ENCODE results near the gene CYSLTR2.

Gene CYSLTR2

GRCh38 chr13:48733739-48734335 lies 80.1 kb downstream of the CYSLTR2 start:
- TF ChIP-seq CTCF (IDR thresholded peaks at IDR 0.05), result no peak

DNA sequence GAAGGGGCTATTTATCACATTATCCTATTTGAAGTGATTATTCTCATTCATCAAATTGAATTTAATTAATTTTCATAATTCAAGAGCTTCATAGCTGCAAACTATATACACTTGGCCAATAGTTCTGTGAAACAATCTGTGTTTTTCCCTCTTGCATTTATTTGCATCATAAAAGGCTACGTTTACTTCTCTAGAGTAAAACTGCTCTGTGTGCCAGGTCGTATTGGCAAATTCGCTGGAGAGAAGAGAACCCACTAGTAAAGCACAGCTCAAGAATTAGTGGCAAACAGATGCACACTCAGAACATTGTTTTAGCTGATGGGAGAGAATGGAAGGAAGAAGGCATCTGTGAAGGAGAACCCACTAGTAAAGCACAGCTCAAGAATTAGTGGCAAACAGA lies 81.8 kb downstream of the CYSLTR2 start:
- no peak for TF ChIP-seq CTCF (IDR thresholded peaks at IDR 0.05)

- TF ChIP-seq CTCF (IDR thresholded peaks at IDR 0.05), result no peak
Measured at GRCh38 chr13:48737689-48738088, 84.0 kb downstream of the CYSLTR2 start.

DNA sequence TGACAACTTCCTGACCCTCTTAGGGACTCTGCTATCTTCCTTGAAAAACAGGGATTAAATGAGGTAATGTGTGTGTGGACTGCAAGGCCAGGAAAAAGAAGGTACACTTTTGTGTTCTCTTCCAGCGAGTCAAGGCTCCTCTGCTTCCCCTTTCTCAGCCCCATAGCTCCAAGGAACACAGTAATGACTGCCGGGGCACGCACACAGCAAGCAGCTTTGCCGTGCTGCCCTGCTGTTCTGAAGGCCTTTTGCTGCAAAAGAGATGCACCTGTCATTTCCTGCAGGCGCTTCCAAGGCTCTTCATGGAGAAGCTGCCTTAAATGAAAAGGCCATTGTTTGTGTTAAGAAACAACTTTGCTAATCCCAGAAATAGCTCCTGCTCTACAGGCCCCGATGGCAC lies 84.6 kb downstream of the CYSLTR2 start:
- TF ChIP-seq CTCF (IDR thresholded peaks at IDR 0.05), result no peak

DNA sequence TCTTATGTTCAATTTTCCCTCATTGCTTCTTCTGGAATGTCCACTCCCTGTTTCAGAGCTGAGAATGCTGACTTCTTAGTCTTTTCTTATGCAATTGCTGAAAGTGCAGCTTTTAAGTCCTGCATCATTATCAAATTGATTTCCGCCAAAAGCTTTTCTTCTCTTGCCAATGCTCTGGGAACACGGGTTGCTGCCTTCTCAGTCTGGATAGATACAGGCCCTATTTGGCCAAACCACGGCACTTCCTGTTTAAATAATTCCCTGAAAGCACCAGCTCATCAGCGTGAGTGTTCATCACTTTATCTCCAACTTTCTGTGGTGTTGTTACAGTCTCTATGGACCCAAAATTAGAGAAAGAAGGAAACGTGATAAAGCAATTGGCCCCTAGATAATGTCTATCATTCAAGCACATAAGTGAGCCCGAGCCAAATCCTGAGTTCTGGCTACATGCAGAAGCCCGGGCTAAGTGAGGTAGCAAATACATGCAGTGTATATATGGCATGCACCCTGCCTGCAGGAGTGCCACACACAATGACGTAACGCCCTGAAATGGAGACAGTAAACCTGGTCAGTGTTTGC lies 85.7 kb downstream of the CYSLTR2 start:
- no peak for TF ChIP-seq CTCF (IDR thresholded peaks at IDR 0.05)

DNA sequence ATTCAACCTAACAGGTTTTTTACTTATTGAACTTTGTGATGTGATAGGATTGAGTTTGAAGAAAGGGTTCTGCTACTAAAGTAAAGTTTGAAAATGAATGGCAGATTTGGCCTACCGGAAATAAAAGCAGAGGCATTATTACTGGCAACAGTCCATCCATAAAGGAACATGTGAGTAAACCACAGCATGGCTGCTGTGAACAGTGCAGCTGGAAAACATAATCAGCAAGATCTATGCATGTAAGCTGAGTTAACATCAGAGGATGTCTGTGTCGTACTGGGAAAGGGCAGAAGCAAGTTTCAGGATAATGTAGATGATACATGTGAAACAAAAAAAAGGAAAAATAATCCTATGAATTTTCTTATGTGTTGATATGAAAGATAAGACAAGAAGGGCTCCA lies 87.6 kb downstream of the CYSLTR2 start:
- TF ChIP-seq CTCF (IDR thresholded peaks at IDR 0.05), result no peak

GRCh38 chr13:48746821-48747220 lies 93.1 kb downstream of the CYSLTR2 start:
- TF ChIP-seq CTCF (IDR thresholded peaks at IDR 0.05), result no peak

GRCh38 chr13:48748681-48749080 lies 95.0 kb downstream of the CYSLTR2 start:
- no peak for TF ChIP-seq CTCF (IDR thresholded peaks at IDR 0.05)

Data from LNCAP (cell line).